ENCODE data around the gene TMEM59. TPM values are rescaled to one million over a fixed set of nuclear protein-coding genes. Genes with fewer than 3 reads are reported as not detected.

The TMEM59 gene
- total RNA-seq, 3 donors from 2014 or later, result 557 to 1,169 (median 749) TPM

DNA sequence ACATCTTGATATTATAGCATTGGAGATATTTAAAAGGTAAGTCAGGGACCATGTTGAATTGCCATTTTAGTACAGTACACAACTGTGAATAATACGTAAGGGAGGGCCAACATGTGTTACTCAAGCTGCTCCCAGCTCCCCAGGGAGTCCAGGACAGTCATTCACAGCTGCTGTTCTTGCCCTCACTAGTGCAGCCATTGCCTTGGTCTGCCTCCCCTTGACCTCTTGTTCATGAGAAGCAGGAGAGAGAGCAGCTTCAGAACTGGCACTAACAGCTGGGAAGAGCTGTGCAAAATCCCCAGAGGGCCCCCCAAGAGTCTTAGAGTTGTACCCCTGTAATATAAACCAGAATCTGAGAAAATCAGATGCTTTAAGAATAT, 16.8 kb upstream of the TMEM59 start:
- no peak for TF ChIP-seq CTCF (IDR thresholded peaks at IDR 0.05)
- Histone ChIP-seq H3K4me1 (ENCODE audit: low read depth) (peaks cover 8% of the 10 kb centered on the region), H3K4me3 (no peak overlapping the region), H3K9me3 (no peaks in the 10 kb centered on the region), H3K36me3 (ENCODE audit: low read depth) (no peaks in the 10 kb centered on the region)
- DNase-seq (no peak), ATAC-seq (peak; percentile 19)
- intact Hi-C loops (cut with DNase I, micrococcal nuclease), result no loop called here

DNA sequence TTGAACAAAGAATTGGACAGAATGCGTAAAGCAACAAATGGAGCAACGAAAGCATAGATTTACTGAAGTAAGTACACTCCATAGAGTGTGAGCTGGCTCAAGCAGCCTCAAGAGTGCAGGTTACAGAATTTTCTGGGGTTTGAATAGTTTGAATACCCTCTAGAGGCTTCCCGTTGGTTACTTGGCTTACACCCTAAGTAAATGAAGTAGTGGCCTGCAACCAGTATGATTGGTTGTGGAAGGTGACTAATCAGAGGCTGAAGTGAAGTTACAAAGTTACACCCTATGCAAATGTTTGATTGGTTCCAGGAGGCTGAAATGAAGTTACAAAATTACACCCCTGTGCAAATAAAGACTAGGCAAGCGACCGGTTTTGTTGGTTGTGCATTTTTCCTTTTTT, 11.3 kb upstream of the TMEM59 start:
- H3K4me3 ChIP-seq, result no peak overlapping the region
- TF ChIP-seq CTCF (IDR thresholded peaks at IDR 0.05), result no peak
- H3K9me3 ChIP-seq, result no peaks in the 10 kb centered on the region
- ATAC-seq (no peak), DNase-seq (no peak)
- no peaks in the 10 kb centered on the region for H3K36me3 ChIP-seq (ENCODE audit: low read depth)
- no peaks in the 10 kb centered on the region for H3K4me1 ChIP-seq (ENCODE audit: low read depth)
- intact Hi-C loops (cut with DNase I, micrococcal nuclease), result no loop called here

DNA sequence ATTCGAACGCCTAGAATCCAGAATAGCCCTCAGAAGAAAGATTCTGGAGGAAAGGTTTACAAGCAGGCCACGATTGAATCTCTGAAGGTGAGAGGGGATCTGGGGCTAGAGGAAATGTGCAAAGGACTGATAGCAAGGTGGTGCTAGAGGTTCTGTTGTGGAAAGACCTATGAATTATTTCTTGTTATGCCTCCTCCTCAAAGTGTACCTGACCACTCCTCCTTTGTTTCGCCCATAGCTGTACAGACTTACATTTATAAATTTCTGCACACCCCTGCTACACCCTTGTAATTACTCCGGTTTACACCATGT, 1.4 kb upstream of the TMEM59 start:
- Histone ChIP-seq H3K36me3 (ENCODE audit: low read depth) (no peaks in the 10 kb centered on the region), H3K9me3 (no peaks in the 10 kb centered on the region), H3K4me1 (ENCODE audit: low read depth) (peaks cover 27% of the 10 kb centered on the region), H3K4me3 (no peak overlapping the region)
- DNase-seq (peak in 1 of 3 donors; percentile 15), ATAC-seq (no peak)
- no peak for TF ChIP-seq CTCF (IDR thresholded peaks at IDR 0.05)
- intact Hi-C loops (cut with DNase I, micrococcal nuclease), result no loop called here

GRCh38 chr1:54053745-54054437, 887 bp upstream of the TMEM59 start:
- no peak for ATAC-seq
- DNase-seq, result no peak
- H3K4me1 ChIP-seq (ENCODE audit: low read depth), result peaks cover 32% of the 10 kb centered on the region

DNA sequence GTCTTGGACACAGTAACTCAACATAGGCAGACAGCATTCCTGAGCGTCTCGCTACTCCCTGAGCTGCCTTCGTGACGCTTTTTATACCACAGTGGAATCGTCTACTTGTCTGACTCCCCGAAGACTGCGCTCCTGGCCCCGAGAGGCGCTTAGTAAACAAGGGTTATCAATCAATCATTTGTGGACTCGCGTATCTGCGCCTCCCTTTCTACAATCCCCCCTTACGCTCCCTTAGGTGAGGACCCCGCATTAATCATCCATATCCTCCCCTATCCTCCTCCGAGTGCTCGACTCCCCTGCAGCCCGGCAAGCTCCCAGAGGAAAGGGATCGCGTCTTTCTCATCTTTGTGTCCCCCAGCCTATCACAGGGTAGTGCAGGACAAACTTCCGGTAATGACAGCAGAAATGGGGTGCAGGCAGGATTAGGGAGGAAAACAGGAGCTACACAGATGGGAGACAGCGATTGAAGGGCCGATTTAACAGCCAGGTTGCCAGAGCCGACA, 522 bp downstream of the TMEM59 start:
- Histone ChIP-seq H3K9me3 (no peaks in the 10 kb centered on the region), H3K4me3 (peak overlapping the region; percentile 92), H3K36me3 (ENCODE audit: low read depth) (no peaks in the 10 kb centered on the region), H3K4me1 (ENCODE audit: low read depth) (peaks cover 40% of the 10 kb centered on the region)
- DNase-seq (peak in 2 of 3 donors; percentile 48 to 55), ATAC-seq (peak; percentile 27)
- no peak for TF ChIP-seq CTCF (IDR thresholded peaks at IDR 0.05)
- intact Hi-C loops (cut with DNase I, micrococcal nuclease), result no loop called here

More at GRCh38 chr1:54053745-54054437, 887 bp upstream of the TMEM59 start:
- no peaks in the 10 kb centered on the region for H3K9me3 ChIP-seq
- no peaks in the 10 kb centered on the region for H3K36me3 ChIP-seq (ENCODE audit: low read depth)
- TF ChIP-seq CTCF (IDR thresholded peaks at IDR 0.05), result no peak
- intact Hi-C loops (cut with DNase I, micrococcal nuclease), result no loop called here
- H3K4me3 ChIP-seq, result peak overlapping the region; percentile 92
